CD4-positive, alpha-beta memory T cell (primary cell): ENCODE results near the gene PNMA8A. TPM values are rescaled to one million over a fixed set of nuclear protein-coding genes. Genes with fewer than 3 reads are reported as not detected.

Source experiments
- CTCF ChIA-PET: fragments of 350-600 bp; sonication (Branson Sonifier 250); formaldehyde crosslinking; loops from one replicate; lab custom pipeline; 2021; ENCODE audit warnings: inconsistent platforms; ENCODE audit not compliant: partially characterized antibody; lab: Charles Lee
- POLR2A ChIA-PET: fragments of 350-600 bp; sonication (Branson Sonifier 250); formaldehyde crosslinking; loops from one replicate; lab custom pipeline; 2021; ENCODE audit not compliant: partially characterized antibody; lab: Charles Lee
- DNase-seq, 5 donors: peaks; one replicate each; pipeline versions ENCODE4 v3.0.0 to v3.0.0-alpha.2; 2020 to 2022; ENCODE audit warnings: mixed read lengths in 1 of 5
- H3K27ac ChIP-seq: one replicate; pipeline ENCODE4 v1.7.0; 2013; ENCODE audit warnings: low read depth, low read length
- H3K27me3 ChIP-seq: 2 replicates; pipeline ENCODE4 v1.7.0; 2013; ENCODE audit warnings: mild to moderate bottlenecking, low read length, moderate library complexity; ENCODE audit not compliant: insufficient read depth
- H3K36me3 ChIP-seq: 2 replicates; pipeline ENCODE4 v1.7.0; 2013; ENCODE audit warnings: mild to moderate bottlenecking, low read length, moderate library complexity; ENCODE audit not compliant: insufficient read depth
- H3K4me1 ChIP-seq: 2 replicates; pipeline ENCODE4 v1.7.0; 2013; ENCODE audit warnings: mild to moderate bottlenecking, low read length, moderate library complexity; ENCODE audit not compliant: insufficient read depth
- H3K4me3 ChIP-seq, 2 donors: one replicate each; pipeline ENCODE4 v1.7.0; 2013; ENCODE audit warnings: low read length in 2 of 2, mild to moderate bottlenecking in 1 of 2
- H3K9me3 ChIP-seq, 2 donors: one replicate each; pipeline ENCODE4 v1.7.0; 2013; ENCODE audit warnings: low read length in 2 of 2, control low read depth in 1 of 2; ENCODE audit not compliant: control insufficient read depth in 1 of 2
- H3K27ac Mint-ChIP-seq, 7 donors: one replicate each; pipeline ENCODE4 v1.8.0; 2020 to 2021; ENCODE audit warnings: mixed read lengths in 7 of 7, mild to moderate bottlenecking in 6 of 7, inconsistent platforms in 3 of 7, moderate library complexity in 3 of 7
- H3K27me3 Mint-ChIP-seq, 2 donors: one replicate each; pipeline ENCODE4 v1.8.0; 2020 to 2021; ENCODE audit warnings: mixed read lengths in 2 of 2
- H3K36me3 Mint-ChIP-seq, 2 donors: one replicate each; pipeline ENCODE4 v1.8.0; 2020 to 2021; ENCODE audit warnings: mixed read lengths in 2 of 2, inconsistent platforms in 1 of 2, mild to moderate bottlenecking in 1 of 2
- H3K4me1 Mint-ChIP-seq, 4 donors: one replicate each; pipeline ENCODE4 v1.8.0; 2020 to 2021; ENCODE audit warnings: mixed read lengths in 4 of 4, mild to moderate bottlenecking in 1 of 4
- H3K4me3 Mint-ChIP-seq, 8 donors: one replicate each; pipeline ENCODE4 v1.8.0; 2020 to 2021; ENCODE audit warnings: mixed read lengths in 8 of 8, mild to moderate bottlenecking in 7 of 8, moderate library complexity in 6 of 8, inconsistent platforms in 3 of 8
- H3K9me3 Mint-ChIP-seq, 8 donors: one replicate each; pipeline ENCODE4 v1.8.0; 2020 to 2021; ENCODE audit warnings: mixed read lengths in 8 of 8, mild to moderate bottlenecking in 5 of 8, inconsistent platforms in 3 of 8, moderate library complexity in 1 of 8
- intact Hi-C: fragments of 100-400 bp; cut with micrococcal nuclease; formaldehyde crosslinking; loops from one replicate; pipeline ENCODE4 v1.15.1; 2023
- polyA plus RNA-seq, 2 donors: library from polyadenylated mRNA; unstranded; fragments of 300-500 nt; fragmentation: Illumina TruSeq; gene quantifications; one replicate each; pipeline ENCODE4 v1.2.3, GENCODE V29; 2021
- total RNA-seq, 2 experiments: library from RNA; stranded (reverse); gene quantifications; one replicate each; pipeline ENCODE4 v1.2.3, GENCODE V29; 2021

PNMA8A gene
- total and polyA plus RNA-seq, 4 experiments from 2014 or later = 0.13 to 0.26 TPM; not detected in 2

GRCh38 chr19:46513461-46514236 is 42.3 kb upstream of the PNMA8A start:
- peaks cover 0 to 7% (median 3%) of the 10 kb centered on the region in 8 donors for H3K9me3 Mint-ChIP-seq
- H3K27me3 ChIP-seq = peaks cover 3% of the 10 kb centered on the region
- H3K9me3 ChIP-seq = no peaks in the 10 kb centered on the region
- ChIA-PET POLR2A (no interaction called here), CTCF (interaction anchor here (0.7 to 7.5 kb wide), 9 partner anchors 10 to 149 kb away, joined by 3 to 77 read pairs (median 5); no protein-coding TSS in a partner anchor)
- no peak overlapping the region for H3K4me3 Mint-ChIP-seq
- no peak overlapping the region for H3K27ac Mint-ChIP-seq
- H3K36me3 ChIP-seq = no peaks in the 10 kb centered on the region
- intact Hi-C loops = loop anchor here (1.0 kb wide), 3 partner anchors 111 to 233 kb away; no protein-coding TSS in a partner anchor
- H3K27ac ChIP-seq = no peak overlapping the region
- H3K4me1 ChIP-seq = peaks cover 10% of the 10 kb centered on the region
- H3K4me1 Mint-ChIP-seq = peaks cover 7 to 19% (median 10%) of the 10 kb centered on the region in 4 donors
- peaks cover 14 to 20% of the 10 kb centered on the region in 2 donors for H3K27me3 Mint-ChIP-seq
- no peaks in the 10 kb centered on the region for H3K36me3 Mint-ChIP-seq
- no peak overlapping the region for H3K4me3 ChIP-seq
- peak in 4 of 5 donors; percentile 64 to 72 (median 68) for DNase-seq

DNA sequence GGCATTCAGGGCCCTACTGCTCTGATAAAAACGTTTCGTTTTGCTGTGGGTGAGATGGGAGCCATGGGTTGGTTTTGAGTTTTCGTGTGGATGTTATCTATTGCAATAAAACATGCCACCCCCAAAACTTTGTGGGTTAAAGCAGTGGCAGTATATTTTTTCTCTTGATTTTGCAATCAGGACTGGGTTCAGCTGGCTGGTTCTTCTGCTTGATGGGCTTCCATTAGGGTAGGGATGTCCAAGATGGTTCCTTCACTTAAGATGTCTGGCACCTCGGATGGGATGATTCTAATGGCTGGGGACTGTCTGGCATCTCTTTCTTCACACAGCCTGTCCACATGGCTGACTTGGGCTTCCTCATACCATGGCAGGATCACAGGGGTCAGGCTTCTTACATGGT is 39.9 kb upstream of the PNMA8A start:
- Mint-ChIP-seq H3K27ac (no peak overlapping the region), H3K36me3 (no peaks in the 10 kb centered on the region), H3K27me3 (peaks cover 18 to 23% of the 10 kb centered on the region in 2 donors), H3K9me3 (peaks cover 0 to 7% (median 3%) of the 10 kb centered on the region in 8 donors), H3K4me3 (no peak overlapping the region), H3K4me1 (peaks cover 6 to 16% (median 8%) of the 10 kb centered on the region in 4 donors)
- Histone ChIP-seq H3K4me1 (peaks cover 10% of the 10 kb centered on the region), H3K27ac (no peak overlapping the region), H3K36me3 (no peaks in the 10 kb centered on the region), H3K9me3 (no peaks in the 10 kb centered on the region), H3K4me3 (no peak overlapping the region), H3K27me3 (peaks cover 3% of the 10 kb centered on the region)
- ChIA-PET POLR2A (no interaction called here), CTCF (interaction anchor here (0.9 to 1.5 kb wide), 6 partner anchors 9 to 113 kb away, joined by 3 to 7 read pairs (median 3); no protein-coding TSS in a partner anchor)
- intact Hi-C loops = no loop called here
- no peak for DNase-seq

GRCh38 chr19:46508206-46508605 is 36.8 kb upstream of the PNMA8A start:
- H3K36me3 Mint-ChIP-seq = no peaks in the 10 kb centered on the region
- Histone ChIP-seq H3K9me3 (no peaks in the 10 kb centered on the region), H3K27me3 (peaks cover 2% of the 10 kb centered on the region), H3K4me1 (no peaks in the 10 kb centered on the region), H3K36me3 (no peaks in the 10 kb centered on the region), H3K27ac (no peak overlapping the region), H3K4me3 (no peak overlapping the region)
- intact Hi-C loops = no loop called here
- peaks cover 16% of the 10 kb centered on the region in 2 donors for H3K27me3 Mint-ChIP-seq
- peaks cover 0 to 1% (median under 1%) of the 10 kb centered on the region in 4 donors for H3K4me1 Mint-ChIP-seq
- POLR2A ChIA-PET = interaction anchor here (1.2 kb wide), 1 partner anchor 13 kb away, joined by 3 read pairs; no protein-coding TSS in a partner anchor
- CTCF ChIA-PET = interaction anchor here (0.8 to 1.3 kb wide), 2 partner anchors 8 to 137 kb away, joined by 3 read pairs; no protein-coding TSS in a partner anchor
- H3K4me3 Mint-ChIP-seq = no peak overlapping the region
- peaks cover 0 to 7% (median 3%) of the 10 kb centered on the region in 8 donors for H3K9me3 Mint-ChIP-seq
- H3K27ac Mint-ChIP-seq = no peak overlapping the region
- no peak for DNase-seq

DNA sequence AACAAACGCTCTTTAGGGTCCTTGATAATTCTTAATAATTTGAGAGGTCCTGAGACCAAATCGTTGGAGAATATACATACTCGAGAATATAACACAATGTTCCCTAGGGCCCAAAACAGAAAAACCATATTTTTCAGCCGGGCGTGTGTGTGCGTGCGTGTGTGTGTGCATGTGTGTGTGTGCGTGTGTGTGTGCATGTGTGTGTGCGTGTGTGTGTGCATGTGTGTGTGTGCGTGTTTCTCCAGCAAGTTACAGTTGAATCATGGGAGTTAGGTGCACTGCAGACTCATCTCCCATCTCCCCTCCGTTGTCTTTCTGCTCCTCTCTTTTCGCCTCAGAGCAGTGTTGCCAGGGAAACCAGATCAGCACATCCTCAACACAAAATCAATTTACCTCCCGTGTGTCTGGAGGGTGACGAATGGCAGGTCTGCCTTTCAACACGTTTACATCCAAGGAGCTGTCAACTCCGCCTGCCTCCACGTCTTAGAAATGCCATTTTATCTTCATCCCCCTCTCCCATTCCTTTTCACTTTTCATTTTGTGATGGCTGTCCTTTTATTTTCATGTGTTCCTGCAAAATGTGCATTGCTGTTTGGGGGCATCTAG is 32.6 kb upstream of the PNMA8A start:
- H3K9me3 Mint-ChIP-seq = no peaks in the 10 kb centered on the region
- no peak for DNase-seq
- Histone ChIP-seq H3K4me1 (no peaks in the 10 kb centered on the region), H3K9me3 (no peaks in the 10 kb centered on the region), H3K27me3 (no peaks in the 10 kb centered on the region), H3K4me3 (no peak overlapping the region), H3K27ac (no peak overlapping the region), H3K36me3 (no peaks in the 10 kb centered on the region)
- peaks cover 15 to 26% of the 10 kb centered on the region in 2 donors for H3K27me3 Mint-ChIP-seq
- H3K36me3 Mint-ChIP-seq = no peaks in the 10 kb centered on the region
- H3K4me1 Mint-ChIP-seq = peaks cover 0 to 2% (median under 1%) of the 10 kb centered on the region in 4 donors
- ChIA-PET POLR2A (no interaction called here), CTCF (interaction anchor here (0.8 to 1.4 kb wide), 3 partner anchors 12 to 100 kb away, joined by 3 to 5 read pairs (median 3); no protein-coding TSS in a partner anchor)
- intact Hi-C loops = no loop called here
- H3K27ac Mint-ChIP-seq = peak overlapping the region in 1 of 7 donors; percentile 19
- H3K4me3 Mint-ChIP-seq = no peak overlapping the region

DNA sequence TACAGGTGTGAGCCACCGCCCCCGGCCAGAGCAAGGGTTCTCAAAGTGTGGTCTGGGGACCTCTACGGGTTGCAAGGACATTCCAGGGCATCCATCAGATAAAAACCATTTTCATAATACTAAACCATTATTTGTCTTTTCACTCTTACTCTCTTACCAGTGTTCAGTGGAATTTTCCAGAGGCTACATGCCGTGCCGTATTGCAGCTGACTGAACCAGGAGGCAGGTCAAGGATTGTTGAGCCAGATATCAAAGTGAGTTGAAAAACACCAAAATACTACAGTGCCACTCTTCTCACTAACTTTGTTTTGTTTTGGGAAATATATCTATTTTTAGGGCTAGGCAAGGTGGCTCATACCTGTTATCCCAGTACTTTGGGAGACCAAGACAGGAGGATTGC is 31.5 kb upstream of the PNMA8A start:
- H3K27me3 Mint-ChIP-seq = peaks cover 14 to 26% of the 10 kb centered on the region in 2 donors
- H3K36me3 Mint-ChIP-seq = no peaks in the 10 kb centered on the region
- no peaks in the 10 kb centered on the region for H3K9me3 Mint-ChIP-seq
- intact Hi-C loops = no loop called here
- no peak overlapping the region for H3K4me3 ChIP-seq
- H3K27ac ChIP-seq = no peak overlapping the region
- H3K4me1 Mint-ChIP-seq = peaks cover 0 to 4% (median 1%) of the 10 kb centered on the region in 4 donors
- ChIA-PET CTCF (no interaction called here), POLR2A (no interaction called here)
- H3K36me3 ChIP-seq = no peaks in the 10 kb centered on the region
- no peaks in the 10 kb centered on the region for H3K27me3 ChIP-seq
- peak overlapping the region in 1 of 7 donors; percentile 9 for H3K27ac Mint-ChIP-seq
- DNase-seq = no peak
- H3K9me3 ChIP-seq = no peaks in the 10 kb centered on the region
- no peaks in the 10 kb centered on the region for H3K4me1 ChIP-seq
- no peak overlapping the region for H3K4me3 Mint-ChIP-seq

GRCh38 chr19:46499692-46500091 is 28.3 kb upstream of the PNMA8A start:
- H3K4me3 ChIP-seq = no peak overlapping the region
- Mint-ChIP-seq H3K9me3 (no peaks in the 10 kb centered on the region), H3K36me3 (no peaks in the 10 kb centered on the region), H3K4me3 (no peak overlapping the region), H3K4me1 (peaks cover 0 to 10% (median 2%) of the 10 kb centered on the region in 4 donors), H3K27ac (no peak overlapping the region), H3K27me3 (peaks cover 12 to 23% of the 10 kb centered on the region in 2 donors)
- H3K36me3 ChIP-seq = no peaks in the 10 kb centered on the region
- CTCF ChIA-PET = no interaction called here
- H3K9me3 ChIP-seq = no peaks in the 10 kb centered on the region
- H3K27ac ChIP-seq = no peak overlapping the region
- POLR2A ChIA-PET = no interaction called here
- peaks cover 9% of the 10 kb centered on the region for H3K4me1 ChIP-seq
- intact Hi-C loops = no loop called here
- no peaks in the 10 kb centered on the region for H3K27me3 ChIP-seq
- no peak for DNase-seq

GRCh38 chr19:46497773-46498172 is 26.4 kb upstream of the PNMA8A start:
- Mint-ChIP-seq H3K27me3 (peaks cover 12 to 29% of the 10 kb centered on the region in 2 donors), H3K4me3 (no peak overlapping the region), H3K9me3 (no peaks in the 10 kb centered on the region), H3K4me1 (peaks cover 1 to 21% (median 9%) of the 10 kb centered on the region in 4 donors), H3K27ac (no peak overlapping the region), H3K36me3 (no peaks in the 10 kb centered on the region)
- Histone ChIP-seq H3K4me3 (no peak overlapping the region), H3K4me1 (peaks cover 18% of the 10 kb centered on the region), H3K36me3 (no peaks in the 10 kb centered on the region), H3K9me3 (no peaks in the 10 kb centered on the region), H3K27ac (no peak overlapping the region), H3K27me3 (no peaks in the 10 kb centered on the region)
- no peak for DNase-seq
- intact Hi-C loops = no loop called here
- ChIA-PET POLR2A (no interaction called here), CTCF (no interaction called here)
